ENCODE data around the gene PTPRA.

The PTPRA gene

GRCh38 chr20:2987861-2988260 is 114.6 kb downstream of the PTPRA start:
- Histone ChIP-seq H3K4me3 (ENCODE audit: low read depth, low read length) (no peak overlapping the region), H3K27me3 (ENCODE audit: insufficient read depth, low read length) (no peaks in the 10 kb centered on the region), H2AFZ (ENCODE audit: low read length, unreplicated experiment) (no peak overlapping the region), H3K4me1 (ENCODE audit: control insufficient read depth, insufficient read depth, low read length, unreplicated experiment) (peaks cover 31% of the 10 kb centered on the region), H3K79me2 (ENCODE audit: control insufficient read depth, insufficient read depth, low read length, unreplicated experiment) (no peaks in the 10 kb centered on the region), H3K36me3 (ENCODE audit: insufficient read depth, low read length) (peaks cover 11% of the 10 kb centered on the region; the same call in 1 of the 2 replicates), H3K27ac (ENCODE audit: low read depth, low read length) (no peak overlapping the region)

DNA sequence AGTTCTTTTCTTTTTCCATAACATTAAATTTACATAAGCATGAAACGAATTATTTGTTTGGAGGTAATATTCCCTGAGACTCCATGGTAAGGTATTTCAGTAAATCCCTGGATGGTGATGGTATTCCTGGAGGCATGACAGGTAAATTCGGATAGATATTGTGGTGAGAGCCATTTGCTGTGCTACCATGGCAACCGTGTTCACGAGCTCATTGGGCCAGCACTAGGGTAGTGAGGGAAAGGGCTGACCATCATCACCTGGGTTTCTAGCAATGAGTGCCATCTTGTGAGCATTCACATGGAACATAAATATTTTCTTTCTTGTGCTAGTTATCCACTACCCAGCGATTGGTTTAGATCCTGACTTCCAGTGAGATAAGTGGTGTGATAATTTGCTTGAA is 118.3 kb downstream of the PTPRA start:
- Histone ChIP-seq H3K27ac (ENCODE audit: low read depth, low read length) (no peak overlapping the region), H3K36me3 (ENCODE audit: insufficient read depth, low read length) (peaks cover 11% of the 10 kb centered on the region; the same call in 1 of the 2 replicates), H2AFZ (ENCODE audit: low read length, unreplicated experiment) (no peak overlapping the region), H3K27me3 (ENCODE audit: insufficient read depth, low read length) (no peaks in the 10 kb centered on the region), H3K4me1 (ENCODE audit: control insufficient read depth, insufficient read depth, low read length, unreplicated experiment) (peaks cover 6% of the 10 kb centered on the region), H3K79me2 (ENCODE audit: control insufficient read depth, insufficient read depth, low read length, unreplicated experiment) (no peaks in the 10 kb centered on the region), H3K4me3 (ENCODE audit: low read depth, low read length) (no peak overlapping the region)

- peaks cover 11% of the 10 kb centered on the region; the same call in 1 of the 2 replicates for H3K36me3 ChIP-seq (ENCODE audit: insufficient read depth, low read length)
- H2AFZ ChIP-seq (ENCODE audit: low read length, unreplicated experiment), result no peak overlapping the region
- no peaks in the 10 kb centered on the region for H3K27me3 ChIP-seq (ENCODE audit: insufficient read depth, low read length)
- H3K79me2 ChIP-seq (ENCODE audit: control insufficient read depth, insufficient read depth, low read length, unreplicated experiment), result no peaks in the 10 kb centered on the region
- H3K27ac ChIP-seq (ENCODE audit: low read depth, low read length), result no peak overlapping the region
- H3K4me3 ChIP-seq (ENCODE audit: low read depth, low read length), result no peak overlapping the region
- H3K4me1 ChIP-seq (ENCODE audit: control insufficient read depth, insufficient read depth, low read length, unreplicated experiment), result no peaks in the 10 kb centered on the region
Measured at GRCh38 chr20:2993250-2993649, 120.0 kb downstream of the PTPRA start.

DNA sequence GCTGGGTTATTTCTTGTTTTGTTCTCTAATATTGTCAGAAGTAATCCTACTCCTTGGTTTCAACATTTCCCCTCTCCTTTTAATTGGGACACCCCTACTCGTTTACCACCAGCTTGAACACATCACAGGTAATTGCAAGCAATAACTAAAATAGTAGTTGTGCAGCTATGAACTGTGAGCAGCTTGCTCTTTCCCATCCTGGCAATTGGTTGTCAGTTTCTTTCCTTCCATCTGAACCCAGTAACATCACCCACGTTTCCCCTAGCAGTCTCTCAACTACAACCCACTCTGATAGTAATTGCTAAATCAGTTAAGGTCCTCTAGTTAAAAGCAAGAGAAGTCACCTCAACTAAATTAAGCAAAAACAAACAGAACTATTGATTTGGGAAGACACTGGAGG is 122.5 kb downstream of the PTPRA start:
- Histone ChIP-seq H3K79me2 (ENCODE audit: control insufficient read depth, insufficient read depth, low read length, unreplicated experiment) (no peaks in the 10 kb centered on the region), H3K36me3 (ENCODE audit: insufficient read depth, low read length) (peaks cover 8% of the 10 kb centered on the region; the same call in 1 of the 2 replicates), H3K4me3 (ENCODE audit: low read depth, low read length) (no peak overlapping the region), H3K27me3 (ENCODE audit: insufficient read depth, low read length) (no peaks in the 10 kb centered on the region), H3K27ac (ENCODE audit: low read depth, low read length) (no peak overlapping the region), H3K4me1 (ENCODE audit: control insufficient read depth, insufficient read depth, low read length, unreplicated experiment) (no peaks in the 10 kb centered on the region), H2AFZ (ENCODE audit: low read length, unreplicated experiment) (no peak overlapping the region)

DNA sequence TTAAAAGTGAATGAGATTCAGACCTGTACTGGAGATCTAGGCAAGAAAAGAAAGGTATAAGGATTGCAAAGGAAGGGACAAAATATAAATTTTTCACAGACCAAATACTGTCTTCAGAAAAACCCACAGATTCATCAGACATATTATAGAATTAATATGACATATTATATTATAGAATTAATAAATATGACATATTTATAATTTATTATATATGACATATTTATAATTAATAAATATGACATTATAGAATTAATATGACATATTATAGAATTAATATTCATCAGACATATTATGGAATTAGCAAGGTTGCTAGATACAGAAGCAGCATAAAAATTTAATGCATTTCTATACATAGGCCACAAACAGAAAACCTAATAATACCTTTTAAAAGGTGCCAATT is 125.4 kb downstream of the PTPRA start:
- no peaks in the 10 kb centered on the region; the same call in none of the 2 replicates for H3K36me3 ChIP-seq (ENCODE audit: insufficient read depth, low read length)

DNA sequence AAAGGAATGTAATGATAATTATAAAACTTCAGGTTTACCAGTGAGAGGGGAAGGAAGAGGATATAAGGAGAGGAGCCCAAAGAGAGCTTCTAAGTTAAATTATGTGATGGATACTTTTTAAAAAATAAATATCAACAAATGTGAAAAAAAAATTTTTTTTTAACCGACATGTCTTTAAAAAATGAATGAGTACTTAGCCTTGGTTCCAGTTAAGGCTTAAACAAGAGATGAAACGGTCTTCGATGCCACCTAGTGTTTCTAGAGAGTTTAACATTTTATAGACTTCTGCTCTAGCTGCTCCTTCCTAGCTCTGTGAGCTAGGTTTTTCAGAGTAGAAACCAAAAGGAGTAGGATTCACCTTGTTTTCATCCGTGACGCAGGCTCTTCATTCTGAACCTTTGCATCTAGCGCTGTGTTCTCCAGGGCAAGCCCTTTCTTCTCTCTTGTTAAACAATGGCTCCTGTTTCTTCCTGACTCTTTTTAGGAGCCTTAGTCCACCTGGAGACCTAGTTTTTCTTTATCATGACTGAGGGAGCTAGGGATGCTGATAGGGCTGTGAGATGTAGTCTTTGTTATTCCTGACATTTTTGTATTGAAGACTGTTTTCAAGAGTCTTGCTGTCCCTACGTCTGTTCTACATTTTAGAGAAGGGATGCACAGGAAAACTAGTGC is 127.7 kb downstream of the PTPRA start:
- Histone ChIP-seq H3K4me1 (ENCODE audit: control insufficient read depth, insufficient read depth, low read length, unreplicated experiment) (no peaks in the 10 kb centered on the region), H3K27ac (ENCODE audit: low read depth, low read length) (no peak overlapping the region), H3K4me3 (ENCODE audit: low read depth, low read length) (no peak overlapping the region), H3K36me3 (ENCODE audit: insufficient read depth, low read length) (no peaks in the 10 kb centered on the region; the same call in none of the 2 replicates), H3K79me2 (ENCODE audit: control insufficient read depth, insufficient read depth, low read length, unreplicated experiment) (no peaks in the 10 kb centered on the region), H3K27me3 (ENCODE audit: insufficient read depth, low read length) (no peaks in the 10 kb centered on the region), H2AFZ (ENCODE audit: low read length, unreplicated experiment) (no peak overlapping the region)

More for the DNA sequence above, 125.4 kb downstream of the PTPRA start:
- Histone ChIP-seq H3K27ac (ENCODE audit: low read depth, low read length) (no peak overlapping the region), H3K4me1 (ENCODE audit: control insufficient read depth, insufficient read depth, low read length, unreplicated experiment) (no peaks in the 10 kb centered on the region), H2AFZ (ENCODE audit: low read length, unreplicated experiment) (no peak overlapping the region), H3K27me3 (ENCODE audit: insufficient read depth, low read length) (no peaks in the 10 kb centered on the region), H3K4me3 (ENCODE audit: low read depth, low read length) (no peak overlapping the region), H3K79me2 (ENCODE audit: control insufficient read depth, insufficient read depth, low read length, unreplicated experiment) (no peaks in the 10 kb centered on the region)

- H2AFZ ChIP-seq (ENCODE audit: low read length, unreplicated experiment), result no peak overlapping the region
- H3K4me1 ChIP-seq (ENCODE audit: control insufficient read depth, insufficient read depth, low read length, unreplicated experiment), result no peaks in the 10 kb centered on the region
- peaks cover 6% of the 10 kb centered on the region for H3K36me3 ChIP-seq (ENCODE audit: insufficient read depth, low read length)
- H3K79me2 ChIP-seq (ENCODE audit: control insufficient read depth, insufficient read depth, low read length, unreplicated experiment), result no peaks in the 10 kb centered on the region
- no peaks in the 10 kb centered on the region for H3K27me3 ChIP-seq (ENCODE audit: insufficient read depth, low read length)
- no peak overlapping the region for H3K27ac ChIP-seq (ENCODE audit: low read depth, low read length)
- no peak overlapping the region for H3K4me3 ChIP-seq (ENCODE audit: low read depth, low read length)
Measured at GRCh38 chr20:3003416-3003815, 130.1 kb downstream of the PTPRA start.

- no peak overlapping the region for H3K27ac ChIP-seq (ENCODE audit: low read depth, low read length)
- peaks cover 6% of the 10 kb centered on the region for H3K36me3 ChIP-seq (ENCODE audit: insufficient read depth, low read length)
- H2AFZ ChIP-seq (ENCODE audit: low read length, unreplicated experiment), result no peak overlapping the region
- H3K79me2 ChIP-seq (ENCODE audit: control insufficient read depth, insufficient read depth, low read length, unreplicated experiment), result no peaks in the 10 kb centered on the region
- H3K4me1 ChIP-seq (ENCODE audit: control insufficient read depth, insufficient read depth, low read length, unreplicated experiment), result peaks cover 12% of the 10 kb centered on the region
- no peak overlapping the region for H3K4me3 ChIP-seq (ENCODE audit: low read depth, low read length)
- H3K27me3 ChIP-seq (ENCODE audit: insufficient read depth, low read length), result no peaks in the 10 kb centered on the region
Measured at GRCh38 chr20:3010985-3011723, 137.9 kb downstream of the PTPRA start.

DNA sequence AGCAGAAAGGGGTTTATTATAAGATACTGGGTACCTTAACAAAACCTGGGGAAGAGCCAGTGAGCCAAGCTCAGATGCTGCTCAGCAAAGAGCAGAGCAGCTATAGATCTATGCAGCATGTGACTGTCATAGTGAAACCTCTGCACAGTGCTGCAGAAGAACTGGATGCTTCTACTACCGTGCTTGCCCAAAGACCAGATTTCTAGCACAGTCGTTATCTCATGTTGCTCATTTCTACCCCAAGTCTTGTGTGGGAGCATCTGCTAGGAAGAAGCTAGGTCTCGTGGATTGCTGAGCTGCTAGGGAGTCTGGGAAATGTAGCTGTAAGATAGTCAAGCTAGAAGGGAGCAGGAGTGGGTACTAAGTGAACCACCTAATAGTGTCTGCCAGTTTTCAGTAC is 138.5 kb downstream of the PTPRA start:
- no peaks in the 10 kb centered on the region for H3K79me2 ChIP-seq (ENCODE audit: control insufficient read depth, insufficient read depth, low read length, unreplicated experiment)
- H3K27ac ChIP-seq (ENCODE audit: low read depth, low read length), result no peak overlapping the region
- H3K4me3 ChIP-seq (ENCODE audit: low read depth, low read length), result no peak overlapping the region
- no peaks in the 10 kb centered on the region for H3K27me3 ChIP-seq (ENCODE audit: insufficient read depth, low read length)
- H3K36me3 ChIP-seq (ENCODE audit: insufficient read depth, low read length), result peaks cover 6% of the 10 kb centered on the region
- H2AFZ ChIP-seq (ENCODE audit: low read length, unreplicated experiment), result no peak overlapping the region
- peaks cover 12% of the 10 kb centered on the region for H3K4me1 ChIP-seq (ENCODE audit: control insufficient read depth, insufficient read depth, low read length, unreplicated experiment)

- Histone ChIP-seq H3K4me3 (ENCODE audit: low read depth, low read length) (no peak overlapping the region), H3K27ac (ENCODE audit: low read depth, low read length) (no peak overlapping the region), H3K79me2 (ENCODE audit: control insufficient read depth, insufficient read depth, low read length, unreplicated experiment) (no peaks in the 10 kb centered on the region), H3K27me3 (ENCODE audit: insufficient read depth, low read length) (no peaks in the 10 kb centered on the region), H3K36me3 (ENCODE audit: insufficient read depth, low read length) (peaks cover 10% of the 10 kb centered on the region), H2AFZ (ENCODE audit: low read length, unreplicated experiment) (no peak overlapping the region), H3K4me1 (ENCODE audit: control insufficient read depth, insufficient read depth, low read length, unreplicated experiment) (peaks cover 12% of the 10 kb centered on the region)
Measured at GRCh38 chr20:3013771-3014170, 140.5 kb downstream of the PTPRA start.

DNA sequence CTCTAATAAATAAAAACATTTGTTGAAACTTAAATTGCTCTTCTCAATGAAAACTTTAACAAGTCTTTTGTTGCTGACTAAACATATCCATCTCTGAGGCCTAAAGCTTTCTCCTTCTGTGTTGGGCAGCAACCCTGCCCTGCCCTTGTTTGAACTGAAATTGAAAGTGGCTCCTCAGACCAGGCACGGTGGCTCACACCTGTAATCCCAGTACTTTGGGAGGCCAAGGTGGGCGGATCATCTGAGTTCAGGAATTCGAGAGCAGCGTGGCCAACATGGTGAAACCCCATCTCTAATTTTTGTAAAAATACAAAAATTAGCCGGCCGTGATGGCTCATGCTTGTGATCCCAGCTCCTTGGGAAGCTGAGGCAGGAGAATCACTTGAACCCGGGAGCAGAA is 140.9 kb downstream of the PTPRA start:
- Histone ChIP-seq H3K36me3 (ENCODE audit: insufficient read depth, low read length) (peaks cover 10% of the 10 kb centered on the region), H3K27ac (ENCODE audit: low read depth, low read length) (no peak overlapping the region), H3K4me1 (ENCODE audit: control insufficient read depth, insufficient read depth, low read length, unreplicated experiment) (peaks cover 12% of the 10 kb centered on the region), H2AFZ (ENCODE audit: low read length, unreplicated experiment) (no peak overlapping the region), H3K4me3 (ENCODE audit: low read depth, low read length) (no peak overlapping the region), H3K79me2 (ENCODE audit: control insufficient read depth, insufficient read depth, low read length, unreplicated experiment) (no peaks in the 10 kb centered on the region), H3K27me3 (ENCODE audit: insufficient read depth, low read length) (no peaks in the 10 kb centered on the region)

Data from ACC112 (cell line).